Inflammatory macrophage treated with lipopolysaccharide for 4 hours (primary cell): ENCODE results near the gene TANGO2.

Experiments used
- DNase-seq: peaks from one replicate; pipeline ENCODE4 v3.0.0-alpha.2; 2020

The TANGO2 gene

GRCh38 chr22:20052309-20053259 is 31.7 kb downstream of the TANGO2 start:
- DNase-seq = no peak

- no peak for DNase-seq
These were observed 32.6 kb downstream of the TANGO2 start for GRCh38 chr22:20053407-20054033.

GRCh38 chr22:20054034-20054427 is 33.1 kb downstream of the TANGO2 start:
- DNase-seq = no peak

GRCh38 chr22:20054485-20054884 is 33.6 kb downstream of the TANGO2 start:
- DNase-seq = no peak

- DNase-seq = no peak
These were observed 34.2 kb downstream of the TANGO2 start for GRCh38 chr22:20055144-20055543.

GRCh38 chr22:20055654-20056053 is 34.7 kb downstream of the TANGO2 start:
- DNase-seq = no peak

GRCh38 chr22:20056161-20056560 is 35.3 kb downstream of the TANGO2 start:
- DNase-seq = no peak

GRCh38 chr22:20056696-20057386 is 35.9 kb downstream of the TANGO2 start:
- DNase-seq = no peak

GRCh38 chr22:20057596-20058268 is 36.8 kb downstream of the TANGO2 start:
- DNase-seq = no peak

GRCh38 chr22:20058989-20059770 is 38.3 kb downstream of the TANGO2 start:
- no peak for DNase-seq

GRCh38 chr22:20060700-20061480 is 40.0 kb downstream of the TANGO2 start:
- no peak for DNase-seq

- DNase-seq = no peak
These were observed 40.6 kb downstream of the TANGO2 start for GRCh38 chr22:20061481-20061861.

GRCh38 chr22:20062043-20062765 is 41.3 kb downstream of the TANGO2 start:
- no peak for DNase-seq

- no peak for DNase-seq
These were observed 41.8 kb downstream of the TANGO2 start for GRCh38 chr22:20062766-20063083.

GRCh38 chr22:20063271-20064139 is 42.6 kb downstream of the TANGO2 start:
- no peak for DNase-seq

GRCh38 chr22:20064140-20064480 is 43.2 kb downstream of the TANGO2 start:
- no peak for DNase-seq

GRCh38 chr22:20064545-20065262 is 43.8 kb downstream of the TANGO2 start:
- DNase-seq = no peak

- no peak for DNase-seq
These were observed 45.1 kb downstream of the TANGO2 start for GRCh38 chr22:20065896-20066616.
